SK-N-SH treated with all-trans-retinoic acid at 6 μM for 48 hours (cell line): Measurements from ENCODE around the gene NHLRC1.

Experiments used
- CREB5 ChIP-seq: fragments of 250-450 bp; sonication (Bioruptor Pico); IDR thresholded peaks from 2 replicates; pipeline ENCODE4 v1.5.1; 2020; ENCODE audit warnings: low read depth, mild to moderate bottlenecking, moderate library complexity
- CSRNP3 ChIP-seq: fragments of 250-450 bp; sonication (Bioruptor Pico); IDR thresholded peaks from 2 replicates; pipeline ENCODE4 v1.5.1; 2021; ENCODE audit warnings: mild to moderate bottlenecking, moderate library complexity
- ISL1 ChIP-seq: fragments of 250-450 bp; sonication (Bioruptor Pico); IDR thresholded peaks from 2 replicates; pipeline ENCODE4 v2.1.2; 2022; ENCODE audit warnings: mild to moderate bottlenecking, moderate library complexity
- PPARA ChIP-seq: fragments of 250-450 bp; sonication (Bioruptor Pico); IDR thresholded peaks from 2 replicates; pipeline ENCODE4 v1.5.0; 2020; ENCODE audit warnings: mild to moderate bottlenecking, borderline replicate concordance
- RARB ChIP-seq: fragments of 250-450 bp; sonication (Bioruptor Pico); IDR thresholded peaks from 2 replicates; pipeline ENCODE4 v1.8.0; 2021; ENCODE audit warnings: mild to moderate bottlenecking, moderate library complexity
- SNAI2 ChIP-seq: fragments of 250-450 bp; sonication (Bioruptor Pico); IDR thresholded peaks from 2 replicates; pipeline ENCODE4 v1.5.0; 2020; ENCODE audit warnings: mild to moderate bottlenecking, moderate library complexity
- TOX ChIP-seq: fragments of 250-450 bp; sonication (Bioruptor Pico); IDR thresholded peaks from 2 replicates; pipeline ENCODE4 v1.8.0; 2021; ENCODE audit warnings: mild to moderate bottlenecking, moderate library complexity, borderline replicate concordance
- ZFP30 ChIP-seq: fragments of 450-650 bp; formaldehyde crosslinking; IDR thresholded peaks from 2 replicates; pipeline ENCODE4 v1.5.0; 2022; ENCODE audit warnings: mild to moderate bottlenecking, moderate library complexity
- ZNF565 ChIP-seq: fragments of 450-650 bp; formaldehyde crosslinking; conservative IDR thresholded peaks from 2 replicates; pipeline ENCODE4 v1.5.0; 2020; ENCODE audit warnings: low read depth, mild to moderate bottlenecking, moderate library complexity
- ZNF70 ChIP-seq: fragments of 450-650 bp; formaldehyde crosslinking; IDR thresholded peaks from 2 replicates; pipeline ENCODE4 v1.5.0; 2020; ENCODE audit warnings: mild to moderate bottlenecking, moderate library complexity
- TF ChIP-seq, protein P1 (sequence below): fragments of 250-450 bp; sonication (Bioruptor Pico); IDR thresholded peaks from 2 replicates; pipeline ENCODE4 v1.8.0; 2020; ENCODE audit warnings: mild to moderate bottlenecking, moderate library complexity, borderline replicate concordance

DNA sequence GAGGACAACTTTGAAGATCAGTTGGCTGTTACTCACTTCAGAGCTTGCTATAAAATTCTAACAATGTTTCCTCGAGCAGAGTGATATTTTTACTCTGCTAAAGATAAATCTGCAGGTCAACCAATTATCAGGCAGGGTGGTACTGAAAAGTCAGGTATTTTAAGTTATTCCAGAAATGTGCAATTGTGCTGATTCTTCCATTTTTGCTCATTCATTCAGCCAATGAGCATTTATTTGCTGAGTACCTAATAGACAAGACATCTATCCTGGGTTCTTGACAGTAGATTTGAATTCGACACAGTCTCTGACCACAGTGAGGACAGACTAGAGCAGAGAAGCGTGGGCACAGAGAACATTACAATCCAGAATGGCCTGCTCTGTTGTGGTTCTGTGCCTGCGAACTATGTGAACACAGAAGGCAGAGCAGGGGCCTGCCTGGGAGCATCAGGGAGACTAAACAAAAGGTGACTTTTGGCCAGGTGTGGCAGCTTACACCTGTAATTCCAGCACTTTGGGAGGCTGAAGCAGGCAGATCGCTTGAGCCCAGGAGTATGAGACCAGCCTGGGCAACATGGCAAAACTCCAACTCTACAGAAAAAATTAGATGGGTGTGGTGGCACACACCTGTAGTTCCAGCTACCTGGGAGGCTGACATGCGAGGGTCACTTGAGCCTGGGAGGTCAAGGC lies 17.6 kb upstream of the NHLRC1 start:
- TF ChIP-seq ZNF70 (CRISPR knock-in tag) (no peak), CSRNP3 (CRISPR knock-in tag) (no peak), RARB (no peak), PPARA (CRISPR knock-in tag) (no peak), ZFP30 (CRISPR knock-in tag) (no peak), TOX (CRISPR knock-in tag) (no peak), ZNF565 (no peak), SNAI2 (CRISPR knock-in tag) (no peak), CREB5 (CRISPR knock-in tag) (no peak), ISL1 (CRISPR knock-in tag) (no peak)
- TF ChIP-seq, protein P1, sequence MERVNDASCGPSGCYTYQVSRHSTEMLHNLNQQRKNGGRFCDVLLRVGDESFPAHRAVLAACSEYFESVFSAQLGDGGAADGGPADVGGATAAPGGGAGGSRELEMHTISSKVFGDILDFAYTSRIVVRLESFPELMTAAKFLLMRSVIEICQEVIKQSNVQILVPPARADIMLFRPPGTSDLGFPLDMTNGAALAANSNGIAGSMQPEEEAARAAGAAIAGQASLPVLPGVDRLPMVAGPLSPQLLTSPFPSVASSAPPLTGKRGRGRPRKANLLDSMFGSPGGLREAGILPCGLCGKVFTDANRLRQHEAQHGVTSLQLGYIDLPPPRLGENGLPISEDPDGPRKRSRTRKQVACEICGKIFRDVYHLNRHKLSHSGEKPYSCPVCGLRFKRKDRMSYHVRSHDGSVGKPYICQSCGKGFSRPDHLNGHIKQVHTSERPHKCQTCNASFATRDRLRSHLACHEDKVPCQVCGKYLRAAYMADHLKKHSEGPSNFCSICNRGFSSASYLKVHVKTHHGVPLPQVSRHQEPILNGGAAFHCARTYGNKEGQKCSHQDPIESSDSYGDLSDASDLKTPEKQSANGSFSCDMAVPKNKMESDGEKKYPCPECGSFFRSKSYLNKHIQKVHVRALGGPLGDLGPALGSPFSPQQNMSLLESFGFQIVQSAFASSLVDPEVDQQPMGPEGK (CRISPR knock-in tag): no peak
